Choroid plexus epithelial cell (primary cell): ENCODE measurements around the gene TMOD2.

Experiments used
- DNase-seq: peaks from one replicate; pipeline ENCODE4 v3.0.0-alpha.2; 2010; ENCODE audit warnings: low read depth
- H3K4me3 ChIP-seq: 2 replicates; pipeline ENCODE4 v1.5.1; 2011; ENCODE audit warnings: low read depth, mild to moderate bottlenecking, control low read depth, low read length, moderate library complexity
- CTCF ChIP-seq: conservative IDR thresholded peaks from 2 replicates; pipeline ENCODE4 v1.5.1; 2011; ENCODE audit warnings: low read depth, mild to moderate bottlenecking, control low read depth, inconsistent platforms, low read length, moderate library complexity

The TMOD2 gene

GRCh38 chr15:51714162-51714561, 37.2 kb upstream of the TMOD2 start:
- TF ChIP-seq CTCF, result no peak
- no peak for DNase-seq
- no peak overlapping the region for H3K4me3 ChIP-seq

DNA sequence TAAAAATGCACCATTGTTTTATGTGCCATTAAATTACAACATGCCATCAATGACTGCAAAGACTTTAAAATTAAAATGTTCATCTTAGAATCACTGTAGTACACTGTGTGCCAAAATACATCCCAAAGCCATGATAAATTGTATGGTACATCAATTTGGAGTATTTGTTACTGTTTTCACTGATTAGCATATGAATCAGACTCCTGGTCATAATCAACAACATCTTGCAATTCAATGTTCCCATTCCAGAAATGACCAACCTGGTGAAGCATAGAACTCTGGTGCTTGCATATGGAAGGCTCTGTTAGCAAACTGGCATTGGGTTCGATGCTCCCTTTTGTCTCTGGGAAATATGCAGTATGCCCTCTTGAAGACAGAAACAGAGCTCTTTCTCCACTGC, 36.5 kb upstream of the TMOD2 start:
- DNase-seq, result no peak
- no peak for TF ChIP-seq CTCF
- no peak overlapping the region for H3K4me3 ChIP-seq

DNA sequence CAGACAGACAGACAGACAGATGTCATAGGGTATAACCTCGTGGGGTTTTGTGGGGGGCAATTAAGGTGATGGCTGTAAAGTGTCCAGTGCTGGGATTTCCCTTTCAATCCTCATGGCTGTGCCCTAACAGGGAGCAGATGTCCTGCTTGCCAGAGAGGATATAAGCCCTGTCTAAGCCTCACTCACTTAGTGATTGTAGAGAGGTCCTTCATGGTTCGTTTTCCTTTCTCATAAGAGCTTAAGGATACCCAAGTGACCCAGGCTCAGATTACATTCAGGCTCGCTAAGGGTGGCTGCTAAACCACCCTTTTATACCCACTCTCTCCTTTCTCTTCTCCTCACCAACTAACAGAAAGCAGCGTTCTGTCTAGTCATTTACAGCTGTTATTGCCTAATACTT, 33.2 kb upstream of the TMOD2 start:
- no peak for TF ChIP-seq CTCF
- H3K4me3 ChIP-seq, result no peak overlapping the region
- no peak for DNase-seq

DNA sequence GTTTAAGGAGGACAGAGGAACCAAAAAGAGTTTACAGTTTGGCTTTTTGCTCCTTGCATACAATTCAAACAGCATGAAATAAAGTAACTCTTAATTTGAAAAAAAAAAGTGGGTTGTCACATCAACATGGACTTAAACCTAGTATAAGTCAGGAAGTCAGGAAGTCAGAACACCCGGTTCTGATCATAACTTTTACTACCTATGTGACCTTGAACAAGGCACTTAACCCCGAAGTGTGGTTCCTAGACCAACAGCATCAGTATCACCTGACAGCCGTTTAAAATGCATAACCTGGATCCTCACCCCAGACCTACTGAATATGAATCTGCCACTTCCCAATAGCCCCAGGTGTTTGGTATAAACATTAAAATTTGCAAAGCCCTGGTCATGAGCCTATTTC, 32.7 kb upstream of the TMOD2 start:
- H3K4me3 ChIP-seq, result no peak overlapping the region
- TF ChIP-seq CTCF, result no peak
- no peak for DNase-seq

- no peak overlapping the region for H3K4me3 ChIP-seq
- TF ChIP-seq CTCF, result no peak
- no peak for DNase-seq
These were observed 31.0 kb upstream of the TMOD2 start for GRCh38 chr15:51720201-51720995.

- no peak for TF ChIP-seq CTCF
- DNase-seq, result no peak
- no peak overlapping the region for H3K4me3 ChIP-seq
These were observed 30.0 kb upstream of the TMOD2 start for GRCh38 chr15:51721199-51721960.
